VCaP (cell line): ENCODE data around the gene PCSK6.

Source experiments
- H3K27ac ChIP-seq: fragments of 450-650 bp; 2 replicates; pipeline ENCODE4 v1.5.1; 2017
- TF ChIP-seq, protein P1 (sequence below): fragments of 450-650 bp; conservative IDR thresholded peaks from 2 replicates; pipeline ENCODE4 v1.5.1; 2017; ENCODE audit warnings: mild to moderate bottlenecking, moderate library complexity

Gene PCSK6

DNA sequence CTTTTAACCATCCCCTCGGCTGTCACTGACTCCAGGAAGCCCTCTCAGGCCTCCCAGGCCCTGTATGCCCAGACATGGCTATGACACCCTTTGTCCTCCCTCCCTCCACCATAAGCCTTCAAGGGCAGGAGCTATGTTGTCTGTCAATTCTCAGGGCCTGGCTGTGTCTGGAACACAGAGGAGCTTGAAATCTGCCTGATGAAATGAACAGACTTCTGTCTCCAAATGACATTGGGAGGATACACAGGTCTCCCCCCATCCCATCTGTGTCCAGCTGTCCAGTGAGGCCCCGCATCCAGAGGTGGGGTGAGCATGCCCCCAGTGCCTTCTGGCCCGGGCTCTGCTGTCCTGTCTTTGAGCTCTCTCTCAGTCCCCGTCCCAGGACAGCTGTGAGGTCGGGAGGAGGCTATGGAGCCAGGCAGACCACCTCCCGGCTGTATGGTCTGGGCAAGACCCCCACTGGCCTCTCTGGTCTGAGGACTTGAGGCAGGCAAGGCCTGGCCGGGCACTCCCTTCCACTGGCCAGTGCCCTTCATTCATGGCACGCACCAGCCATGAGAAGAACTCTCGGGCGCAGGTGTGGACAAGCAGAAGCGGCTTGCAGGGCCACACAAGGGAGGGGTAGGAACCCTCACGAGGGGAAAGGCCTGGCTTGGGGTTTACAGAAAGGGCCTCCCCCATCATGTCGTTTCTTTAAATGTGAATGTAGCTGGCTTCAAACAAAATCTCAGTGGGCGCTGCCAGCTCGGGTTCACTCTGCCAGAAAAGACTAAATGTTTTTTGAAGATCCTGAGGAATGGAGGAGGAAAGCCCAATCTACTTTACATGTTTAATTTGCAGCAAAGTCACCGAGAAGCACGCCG, 38.9 kb downstream of the PCSK6 start:
- no peak overlapping the region for H3K27ac ChIP-seq
- TF ChIP-seq, protein P1, sequence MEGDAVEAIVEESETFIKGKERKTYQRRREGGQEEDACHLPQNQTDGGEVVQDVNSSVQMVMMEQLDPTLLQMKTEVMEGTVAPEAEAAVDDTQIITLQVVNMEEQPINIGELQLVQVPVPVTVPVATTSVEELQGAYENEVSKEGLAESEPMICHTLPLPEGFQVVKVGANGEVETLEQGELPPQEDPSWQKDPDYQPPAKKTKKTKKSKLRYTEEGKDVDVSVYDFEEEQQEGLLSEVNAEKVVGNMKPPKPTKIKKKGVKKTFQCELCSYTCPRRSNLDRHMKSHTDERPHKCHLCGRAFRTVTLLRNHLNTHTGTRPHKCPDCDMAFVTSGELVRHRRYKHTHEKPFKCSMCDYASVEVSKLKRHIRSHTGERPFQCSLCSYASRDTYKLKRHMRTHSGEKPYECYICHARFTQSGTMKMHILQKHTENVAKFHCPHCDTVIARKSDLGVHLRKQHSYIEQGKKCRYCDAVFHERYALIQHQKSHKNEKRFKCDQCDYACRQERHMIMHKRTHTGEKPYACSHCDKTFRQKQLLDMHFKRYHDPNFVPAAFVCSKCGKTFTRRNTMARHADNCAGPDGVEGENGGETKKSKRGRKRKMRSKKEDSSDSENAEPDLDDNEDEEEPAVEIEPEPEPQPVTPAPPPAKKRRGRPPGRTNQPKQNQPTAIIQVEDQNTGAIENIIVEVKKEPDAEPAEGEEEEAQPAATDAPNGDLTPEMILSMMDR = no peak

DNA sequence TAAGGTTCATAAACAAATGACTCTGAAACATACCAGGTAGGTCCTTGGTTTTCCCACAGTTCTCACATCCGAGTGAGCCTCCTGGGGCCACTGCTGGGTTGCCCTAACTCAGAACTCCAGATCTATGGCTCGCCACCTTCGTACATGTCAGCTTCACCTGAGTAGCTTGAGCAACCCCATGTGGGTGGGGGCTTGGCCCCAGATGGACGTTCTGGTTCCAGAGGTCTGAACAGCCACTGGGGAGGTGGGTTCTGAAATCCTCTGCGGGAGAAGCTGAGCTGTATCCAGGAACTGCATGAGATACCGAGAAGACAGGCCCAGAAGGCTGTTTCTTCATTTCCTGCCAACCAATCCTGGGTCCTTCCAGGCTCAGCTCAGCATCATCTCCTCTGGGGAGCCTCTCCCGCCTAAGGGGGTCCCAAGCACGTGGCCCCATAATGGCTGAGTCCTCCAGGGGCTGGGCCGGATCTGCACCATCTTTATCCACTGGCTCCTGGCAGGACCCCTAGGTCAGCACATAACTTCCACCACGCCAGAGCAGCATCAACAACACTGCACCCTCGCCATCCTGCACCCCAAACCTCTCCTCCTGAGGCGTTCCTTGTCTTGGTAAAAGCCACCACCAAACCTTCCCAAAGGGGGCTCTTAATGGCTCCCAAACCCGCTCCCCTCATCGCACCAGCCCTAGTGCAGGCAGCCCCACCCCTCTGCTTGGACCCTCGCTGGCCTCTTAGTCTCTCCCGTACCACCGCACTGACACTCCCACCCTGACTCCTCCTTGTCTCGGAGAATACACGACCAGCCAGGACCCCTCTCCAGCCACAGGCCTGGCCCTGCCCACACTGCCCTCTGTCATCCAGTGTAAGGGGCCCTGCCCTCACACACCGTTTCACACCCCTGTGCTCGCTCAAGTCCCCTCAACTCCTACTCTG, 39.8 kb downstream of the PCSK6 start:
- H3K27ac ChIP-seq = no peak overlapping the region
- TF ChIP-seq, protein P1 = no peak

DNA sequence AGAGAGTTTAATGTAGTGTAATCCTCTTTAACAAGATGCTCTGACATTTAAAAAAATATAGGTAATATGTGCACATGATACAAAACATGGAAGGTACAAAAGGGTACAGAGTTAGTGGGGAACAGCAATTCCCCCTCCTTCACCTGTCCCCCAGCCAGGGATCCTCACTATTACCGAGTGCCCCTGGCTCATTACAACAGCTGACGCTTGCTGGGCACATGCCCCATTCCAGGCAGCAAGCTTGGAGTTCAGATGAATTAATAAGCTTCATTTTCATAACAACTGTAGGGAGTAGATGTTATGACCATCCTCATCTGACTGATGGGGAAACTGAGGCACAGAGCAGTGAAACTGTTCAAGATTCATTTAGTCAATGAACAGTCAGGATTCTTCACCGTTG, 41.2 kb downstream of the PCSK6 start:
- H3K27ac ChIP-seq = no peak overlapping the region
- TF ChIP-seq, protein P1 = no peak

GRCh38 chr15:101447561-101448071, 41.9 kb downstream of the PCSK6 start:
- H3K27ac ChIP-seq = no peak overlapping the region
- TF ChIP-seq, protein P1 = no peak

DNA sequence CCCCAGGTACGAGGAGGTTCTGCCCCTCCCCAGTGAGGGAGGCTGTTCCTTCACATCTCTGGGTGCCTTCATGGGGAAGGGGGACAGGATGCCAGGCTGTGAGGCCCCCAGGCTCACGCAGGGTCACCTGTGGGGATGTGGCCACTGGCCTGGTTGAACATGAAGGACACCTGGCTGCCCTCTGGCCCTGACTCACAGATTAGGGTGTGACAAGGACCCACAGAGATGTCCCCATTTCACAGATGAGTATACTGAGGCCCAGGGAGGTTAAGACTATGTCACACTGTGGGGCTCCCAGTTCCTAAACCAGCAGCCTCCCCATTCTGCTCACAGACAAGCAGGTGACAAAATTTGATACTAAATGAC, 42.4 kb downstream of the PCSK6 start:
- H3K27ac ChIP-seq = no peak overlapping the region

DNA sequence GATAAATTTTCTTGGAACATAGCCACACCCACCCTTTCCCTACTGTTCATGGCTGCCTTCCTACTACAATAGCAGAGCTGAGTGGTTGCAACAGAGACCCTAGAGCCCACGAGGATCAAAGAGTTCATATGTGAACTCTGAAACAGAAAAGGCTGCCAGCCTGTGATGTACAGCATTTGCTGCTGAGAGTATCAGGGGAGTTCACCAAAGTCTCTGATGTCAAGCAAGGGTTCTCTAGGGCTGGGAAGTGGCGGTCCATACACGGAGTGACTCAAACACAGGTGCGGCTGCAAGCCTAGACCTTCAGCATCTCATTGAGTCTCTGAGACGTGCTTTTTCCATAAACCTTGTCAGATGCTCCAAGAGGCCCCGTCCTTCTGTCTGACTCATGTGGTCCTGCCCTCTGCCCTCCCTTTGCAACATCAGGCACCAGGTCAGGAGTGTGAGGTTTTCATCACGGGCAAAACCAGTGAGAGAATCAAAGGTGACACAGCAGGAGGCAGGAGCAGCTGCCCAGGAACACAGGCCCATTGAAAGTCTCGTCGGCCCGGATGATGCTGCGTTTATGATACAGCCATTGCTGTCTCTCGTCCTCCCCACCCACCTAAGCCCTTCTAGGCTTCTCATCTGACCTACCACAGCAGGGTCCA, 42.9 kb downstream of the PCSK6 start:
- TF ChIP-seq, protein P1 = no peak

More for the DNA sequence above, 42.4 kb downstream of the PCSK6 start:
- TF ChIP-seq, protein P1 = no peak

More for the DNA sequence above, 42.9 kb downstream of the PCSK6 start:
- no peak overlapping the region for H3K27ac ChIP-seq
